ENCODE data around the gene FXR2.

FXR2 gene

GRCh38 chr17:7559320-7560171 lies 55.2 kb downstream of the FXR2 start:
- Histone ChIP-seq H3K4me1 (ENCODE audit: control insufficient read depth, insufficient read depth, low read length) (peaks cover 11% of the 10 kb centered on the region), H3K36me3 (ENCODE audit: control insufficient read depth in 2 of 2, insufficient read depth in 1 of 2, low read length in 2 of 2) (peaks cover 13 to 17% of the 10 kb centered on the region in 2 experiments), H3K4me3 (ENCODE audit: low read depth, low read length) (no peak overlapping the region), H3K9me3 (ENCODE audit: control insufficient read depth, insufficient read depth, low read depth, low read length) (no peaks in the 10 kb centered on the region), H3K27ac (ENCODE audit: extremely low read depth, low read depth, low read length) (peak overlapping the region; percentile 93; the same call in 1 of the 2 replicates)
- TF ChIP-seq ZNF600 (tag by site-specific recombination; IDR thresholded peaks at IDR 0.05) = 0 out of 2 replicates have a peak, but pooled peaks have one; percentile 16
- peak; percentile 27; the same call in 1 of the 2 replicates for TF ChIP-seq PRDM1 (tag by site-specific recombination; IDR thresholded peaks at IDR 0.05)
- TF ChIP-seq GLIS2 (tag by site-specific recombination; IDR thresholded peaks at IDR 0.05) = 0 out of 2 replicates have a peak, but pooled peaks have one; percentile 1
- TF ChIP-seq ZEB2 (tag by site-specific recombination; IDR thresholded peaks at IDR 0.05) = no peak
- ChIA-PET POLR2A (interaction anchor here (0.6 to 2.7 kb wide), 18 partner anchors 10 to 230 kb away, joined by 3 to 17 read pairs (median 5); partner anchors contain the start of genes CHRNB1, FXR2, NEURL4 and PLSCR3), CTCF (interaction anchor here (0.5 to 5.1 kb wide), 42 partner anchors 11 to 520 kb away, joined by 3 to 112 read pairs (median 8); partner anchors contain the start of genes KCTD11, SLC2A4, TMEM102 and TMEM95)

- ChIA-PET POLR2A (interaction anchor here (0.6 kb wide), 2 partner anchors 42 to 75 kb away, joined by 3 read pairs; partner anchors contain the start of gene POLR2A), CTCF (interaction anchor here (0.5 to 5.1 kb wide), 4 partner anchors 44 to 521 kb away, joined by 3 to 112 read pairs (median 45); partner anchors contain the start of gene TMEM95)
- Histone ChIP-seq H3K4me3 (ENCODE audit: low read depth, low read length) (no peak within 1 kb of the TSS), H3K9me3 (ENCODE audit: control insufficient read depth, insufficient read depth, low read depth, low read length) (no peaks in the 10 kb centered on the region), H3K4me1 (ENCODE audit: control insufficient read depth, insufficient read depth, low read length) (peaks cover 11% of the 10 kb centered on the region), H3K27ac (ENCODE audit: extremely low read depth, low read depth, low read length) (peak within 1 kb of the TSS; percentile 16; the same call in 1 of the 2 replicates), H3K36me3 (ENCODE audit: control insufficient read depth in 2 of 2, insufficient read depth in 1 of 2, low read length in 2 of 2) (peaks cover 5 to 9% of the 10 kb centered on the region in 2 experiments)
- TF ChIP-seq ZNF548 (tag by site-specific recombination; IDR thresholded peaks at IDR 0.05) (no peak), GLIS2 (tag by site-specific recombination; IDR thresholded peaks at IDR 0.05) (peak; percentile 29; the same call in 1 of the 2 replicates)
Measured at GRCh38 chr17:7558544-7559319, 56.0 kb downstream of the FXR2 start, which contains the start of gene TNFSF13. Gene TNFSF13, plus strand, starts transcription at chr17:7558750. Its CDS starts 290 bp downstream, at chr17:7559040.

- Histone ChIP-seq H3K4me3 (ENCODE audit: low read depth, low read length) (no peak overlapping the region), H3K4me1 (ENCODE audit: control insufficient read depth, insufficient read depth, low read length) (peaks cover 9% of the 10 kb centered on the region), H3K9me3 (ENCODE audit: control insufficient read depth, insufficient read depth, low read depth, low read length) (no peaks in the 10 kb centered on the region), H3K27ac (ENCODE audit: extremely low read depth, low read depth, low read length) (peak overlapping the region; percentile 16; the same call in 1 of the 2 replicates), H3K36me3 (ENCODE audit: control insufficient read depth in 2 of 2, insufficient read depth in 1 of 2, low read length in 2 of 2) (peaks cover 0 to 2% of the 10 kb centered on the region in 2 experiments; a peak in 2 of 3 replicates)
- ChIA-PET CTCF (interaction anchor here (0.6 to 5.1 kb wide), 10 partner anchors 34 to 203 kb away, joined by 3 to 112 read pairs (median 4); partner anchors contain the start of gene TMEM95), POLR2A (interaction anchor here (0.5 to 1.2 kb wide), 4 partner anchors 41 to 173 kb away, joined by 3 to 4 read pairs (median 4); partner anchors contain the start of gene TMEM256)
- 0 out of 2 replicates have a peak, but pooled peaks have one; percentile 6 for TF ChIP-seq ZNF423 (tag by site-specific recombination; IDR thresholded peaks at IDR 0.05)
- TF ChIP-seq ZNF610 (tag by site-specific recombination; IDR thresholded peaks at IDR 0.05; ENCODE audit: borderline replicate concordance) = peak; percentile 47; the same call in 1 of the 2 replicates
- no peak for TF ChIP-seq ZSCAN5A (tag by site-specific recombination; IDR thresholded peaks at IDR 0.05)
- no peak for TF ChIP-seq ZNF585B (tag by site-specific recombination; IDR thresholded peaks at IDR 0.05)
- TF ChIP-seq ZBTB8A (tag by site-specific recombination; IDR thresholded peaks at IDR 0.05) = peak; percentile 16; the same call in 1 of the 2 replicates
- TF ChIP-seq ZIC2 (tag by site-specific recombination; IDR thresholded peaks at IDR 0.05) = peak; percentile 60
- TF ChIP-seq ZBTB20 (tag by site-specific recombination; IDR thresholded peaks at IDR 0.05) = peak; percentile 94
- TF ChIP-seq SCRT2 (tag by site-specific recombination; IDR thresholded peaks at IDR 0.05) = peak; percentile 91
- TF ChIP-seq ZNF174 (tag by site-specific recombination; IDR thresholded peaks at IDR 0.05) = no peak
- no peak for TF ChIP-seq GLIS2 (tag by site-specific recombination; IDR thresholded peaks at IDR 0.05)
- TF ChIP-seq GLIS1 (tag by site-specific recombination; IDR thresholded peaks at IDR 0.05) = peak; percentile 23; the same call in 1 of the 2 replicates
- TF ChIP-seq ZNF600 (tag by site-specific recombination; IDR thresholded peaks at IDR 0.05) = peak; percentile 91
- peak; percentile 44; the same call in 1 of the 2 replicates for TF ChIP-seq ZNF561 (tag by site-specific recombination; IDR thresholded peaks at IDR 0.05; ENCODE audit: borderline replicate concordance)
- 0 out of 2 replicates have a peak, but pooled peaks have one; percentile 27 for TF ChIP-seq PRDM10 (tag by site-specific recombination; IDR thresholded peaks at IDR 0.05)
- 0 out of 2 replicates have a peak, but pooled peaks have one; percentile 15 for TF ChIP-seq IKZF3 (tag by site-specific recombination; IDR thresholded peaks at IDR 0.05)
- TF ChIP-seq ZSCAN16 (tag by site-specific recombination; IDR thresholded peaks at IDR 0.05) = no peak
Measured at GRCh38 chr17:7557775-7558543, 56.7 kb downstream of the FXR2 start.
